SK-N-SH treated with all-trans-retinoic acid at 6 μM for 48 hours (cell line): ENCODE data around the gene MRPL17.

ENCODE experiments used
- ATAC-seq: fragments of 200-7000 bp; cut with Tn5 transposase; 3 replicates; pipeline ENCODE4 v1.9.1; 2020; ENCODE audit warnings: mild to moderate bottlenecking, moderate library complexity
- ARNTL ChIP-seq: fragments of 450-650 bp; formaldehyde crosslinking; IDR thresholded peaks from 2 replicates; pipeline ENCODE4 v1.5.0; 2020; ENCODE audit warnings: low read depth, mild to moderate bottlenecking, moderate library complexity, borderline replicate concordance
- BACH2 ChIP-seq: fragments of 250-450 bp; sonication (Bioruptor Pico); IDR thresholded peaks from 2 replicates; pipeline ENCODE4 v1.9.0; 2021; ENCODE audit warnings: mild to moderate bottlenecking, borderline replicate concordance
- CREB5 ChIP-seq: fragments of 250-450 bp; sonication (Bioruptor Pico); IDR thresholded peaks from 2 replicates; pipeline ENCODE4 v1.5.1; 2020; ENCODE audit warnings: low read depth, mild to moderate bottlenecking, moderate library complexity
- CSDC2 ChIP-seq: fragments of 250-450 bp; sonication (Bioruptor Pico); IDR thresholded peaks from 2 replicates; pipeline ENCODE4 v1.5.0; 2020; ENCODE audit warnings: mild to moderate bottlenecking, moderate library complexity
- CSRNP3 ChIP-seq: fragments of 250-450 bp; sonication (Bioruptor Pico); IDR thresholded peaks from 2 replicates; pipeline ENCODE4 v1.5.1; 2021; ENCODE audit warnings: mild to moderate bottlenecking, moderate library complexity
- ESRRG ChIP-seq: fragments of 250-450 bp; sonication (Bioruptor Pico); IDR thresholded peaks from 2 replicates; pipeline ENCODE4 v1.6.1; 2021; ENCODE audit warnings: mild to moderate bottlenecking
- GLIS3 ChIP-seq: fragments of 250-450 bp; sonication (Bioruptor Pico); IDR thresholded peaks from 2 replicates; pipeline ENCODE4 v1.5.0; 2020; ENCODE audit warnings: mild to moderate bottlenecking, moderate library complexity
- OSR1 ChIP-seq: fragments of 250-450 bp; sonication (Bioruptor Pico); IDR thresholded peaks from 2 replicates; pipeline ENCODE4 v1.8.0; 2022; ENCODE audit warnings: moderate library complexity, mild to moderate bottlenecking, inconsistent platforms
- POU6F1 ChIP-seq: fragments of 250-450 bp; sonication (Bioruptor Pico); IDR thresholded peaks from 2 replicates; pipeline ENCODE4 v1.8.0; 2021; ENCODE audit warnings: low read depth, mild to moderate bottlenecking, moderate library complexity, borderline replicate concordance
- PPARA ChIP-seq: fragments of 250-450 bp; sonication (Bioruptor Pico); IDR thresholded peaks from 2 replicates; pipeline ENCODE4 v1.5.0; 2020; ENCODE audit warnings: mild to moderate bottlenecking, borderline replicate concordance
- SNAI2 ChIP-seq: fragments of 250-450 bp; sonication (Bioruptor Pico); IDR thresholded peaks from 2 replicates; pipeline ENCODE4 v1.5.0; 2020; ENCODE audit warnings: mild to moderate bottlenecking, moderate library complexity
- TCF4 ChIP-seq: fragments of 250-450 bp; sonication (Bioruptor Pico); IDR thresholded peaks from 2 replicates; pipeline ENCODE4 v1.8.0; 2021; ENCODE audit warnings: mild to moderate bottlenecking, moderate library complexity, borderline replicate concordance
- TOX ChIP-seq: fragments of 250-450 bp; sonication (Bioruptor Pico); IDR thresholded peaks from 2 replicates; pipeline ENCODE4 v1.8.0; 2021; ENCODE audit warnings: mild to moderate bottlenecking, moderate library complexity, borderline replicate concordance
- ZFP3 ChIP-seq: fragments of 250-450 bp; sonication (Bioruptor Pico); IDR thresholded peaks from 2 replicates; pipeline ENCODE4 v1.5.0; 2020; ENCODE audit warnings: mild to moderate bottlenecking, moderate library complexity
- ZNF70 ChIP-seq: fragments of 450-650 bp; formaldehyde crosslinking; IDR thresholded peaks from 2 replicates; pipeline ENCODE4 v1.5.0; 2020; ENCODE audit warnings: mild to moderate bottlenecking, moderate library complexity
- ZNF8 ChIP-seq: fragments of 450-650 bp; formaldehyde crosslinking; IDR thresholded peaks from 2 replicates; pipeline ENCODE4 v1.5.0; 2020; ENCODE audit warnings: mild to moderate bottlenecking, moderate library complexity
- TF ChIP-seq, protein P1 (sequence below): fragments of 250-450 bp; sonication (Bioruptor Pico); IDR thresholded peaks from 2 replicates; pipeline ENCODE4 v1.8.0; 2020; ENCODE audit warnings: mild to moderate bottlenecking, moderate library complexity, borderline replicate concordance
- TF ChIP-seq, protein P2 (sequence below): fragments of 250-450 bp; sonication (Bioruptor Pico); IDR thresholded peaks from 2 replicates; pipeline ENCODE4 v1.5.0; 2020; ENCODE audit warnings: mild to moderate bottlenecking, moderate library complexity

MRPL17 gene

DNA sequence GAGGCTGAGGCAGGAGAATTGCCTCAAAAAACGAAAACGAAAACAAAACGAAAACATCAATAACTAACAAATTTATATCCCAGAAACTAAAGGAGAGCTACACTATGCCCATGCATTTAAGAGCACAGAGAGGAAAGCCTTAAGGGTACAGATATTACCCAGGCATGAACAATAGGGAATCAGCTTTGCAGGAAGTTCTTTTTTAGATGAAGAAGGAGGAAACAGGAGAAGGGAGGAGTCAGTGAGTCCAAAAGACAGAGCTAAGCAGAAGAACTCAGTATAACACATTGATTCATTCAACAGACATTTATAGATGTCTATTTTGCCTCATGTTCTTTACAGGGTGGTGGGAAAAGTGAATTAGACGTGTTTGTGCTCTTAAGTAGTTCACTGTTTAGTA lies 8.3 kb downstream of the MRPL17 start:
- ATAC-seq, result no peak
- TF ChIP-seq, protein P1, sequence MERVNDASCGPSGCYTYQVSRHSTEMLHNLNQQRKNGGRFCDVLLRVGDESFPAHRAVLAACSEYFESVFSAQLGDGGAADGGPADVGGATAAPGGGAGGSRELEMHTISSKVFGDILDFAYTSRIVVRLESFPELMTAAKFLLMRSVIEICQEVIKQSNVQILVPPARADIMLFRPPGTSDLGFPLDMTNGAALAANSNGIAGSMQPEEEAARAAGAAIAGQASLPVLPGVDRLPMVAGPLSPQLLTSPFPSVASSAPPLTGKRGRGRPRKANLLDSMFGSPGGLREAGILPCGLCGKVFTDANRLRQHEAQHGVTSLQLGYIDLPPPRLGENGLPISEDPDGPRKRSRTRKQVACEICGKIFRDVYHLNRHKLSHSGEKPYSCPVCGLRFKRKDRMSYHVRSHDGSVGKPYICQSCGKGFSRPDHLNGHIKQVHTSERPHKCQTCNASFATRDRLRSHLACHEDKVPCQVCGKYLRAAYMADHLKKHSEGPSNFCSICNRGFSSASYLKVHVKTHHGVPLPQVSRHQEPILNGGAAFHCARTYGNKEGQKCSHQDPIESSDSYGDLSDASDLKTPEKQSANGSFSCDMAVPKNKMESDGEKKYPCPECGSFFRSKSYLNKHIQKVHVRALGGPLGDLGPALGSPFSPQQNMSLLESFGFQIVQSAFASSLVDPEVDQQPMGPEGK (CRISPR knock-in tag), result no peak
- TF ChIP-seq TOX (CRISPR knock-in tag), result no peak
- TF ChIP-seq, protein P2, sequence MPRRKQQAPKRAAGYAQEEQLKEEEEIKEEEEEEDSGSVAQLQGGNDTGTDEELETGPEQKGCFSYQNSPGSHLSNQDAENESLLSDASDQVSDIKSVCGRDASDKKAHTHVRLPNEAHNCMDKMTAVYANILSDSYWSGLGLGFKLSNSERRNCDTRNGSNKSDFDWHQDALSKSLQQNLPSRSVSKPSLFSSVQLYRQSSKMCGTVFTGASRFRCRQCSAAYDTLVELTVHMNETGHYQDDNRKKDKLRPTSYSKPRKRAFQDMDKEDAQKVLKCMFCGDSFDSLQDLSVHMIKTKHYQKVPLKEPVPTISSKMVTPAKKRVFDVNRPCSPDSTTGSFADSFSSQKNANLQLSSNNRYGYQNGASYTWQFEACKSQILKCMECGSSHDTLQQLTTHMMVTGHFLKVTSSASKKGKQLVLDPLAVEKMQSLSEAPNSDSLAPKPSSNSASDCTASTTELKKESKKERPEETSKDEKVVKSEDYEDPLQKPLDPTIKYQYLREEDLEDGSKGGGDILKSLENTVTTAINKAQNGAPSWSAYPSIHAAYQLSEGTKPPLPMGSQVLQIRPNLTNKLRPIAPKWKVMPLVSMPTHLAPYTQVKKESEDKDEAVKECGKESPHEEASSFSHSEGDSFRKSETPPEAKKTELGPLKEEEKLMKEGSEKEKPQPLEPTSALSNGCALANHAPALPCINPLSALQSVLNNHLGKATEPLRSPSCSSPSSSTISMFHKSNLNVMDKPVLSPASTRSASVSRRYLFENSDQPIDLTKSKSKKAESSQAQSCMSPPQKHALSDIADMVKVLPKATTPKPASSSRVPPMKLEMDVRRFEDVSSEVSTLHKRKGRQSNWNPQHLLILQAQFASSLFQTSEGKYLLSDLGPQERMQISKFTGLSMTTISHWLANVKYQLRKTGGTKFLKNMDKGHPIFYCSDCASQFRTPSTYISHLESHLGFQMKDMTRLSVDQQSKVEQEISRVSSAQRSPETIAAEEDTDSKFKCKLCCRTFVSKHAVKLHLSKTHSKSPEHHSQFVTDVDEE (CRISPR knock-in tag), result no peak

- TF ChIP-seq ZNF8 (CRISPR knock-in tag), result no peak
- TF ChIP-seq OSR1 (CRISPR knock-in tag), result no peak
- no peak for TF ChIP-seq TOX (CRISPR knock-in tag)
- TF ChIP-seq TCF4 (CRISPR knock-in tag), result no peak
- TF ChIP-seq BACH2 (CRISPR knock-in tag), result no peak
- TF ChIP-seq CSDC2 (CRISPR knock-in tag), result no peak
- TF ChIP-seq SNAI2 (CRISPR knock-in tag), result no peak
- TF ChIP-seq POU6F1 (CRISPR knock-in tag), result no peak
- no peak for TF ChIP-seq CSRNP3 (CRISPR knock-in tag)
- TF ChIP-seq GLIS3 (CRISPR knock-in tag), result no peak
- TF ChIP-seq, protein P2 (CRISPR knock-in tag), result no peak
- no peak for TF ChIP-seq ARNTL (CRISPR knock-in tag)
- no peak for TF ChIP-seq CREB5 (CRISPR knock-in tag)
- no peak for TF ChIP-seq ZNF70 (CRISPR knock-in tag)
- TF ChIP-seq PPARA, result no peak
- ATAC-seq, result no peak
Observed at GRCh38 chr11:6674219-6674597, 8.9 kb downstream of the MRPL17 start.

- ATAC-seq, result no peak
- no peak for TF ChIP-seq ESRRG (CRISPR knock-in tag)
- no peak for TF ChIP-seq CREB5 (CRISPR knock-in tag)
- no peak for TF ChIP-seq POU6F1 (CRISPR knock-in tag)
- TF ChIP-seq ARNTL (CRISPR knock-in tag), result no peak
- TF ChIP-seq, protein P1 (CRISPR knock-in tag), result no peak
- TF ChIP-seq SNAI2 (CRISPR knock-in tag), result no peak
- no peak for TF ChIP-seq ZFP3 (CRISPR knock-in tag)
- no peak for TF ChIP-seq OSR1 (CRISPR knock-in tag)
Observed at GRCh38 chr11:6673523-6674218, 9.5 kb downstream of the MRPL17 start.
